Suppressor macrophage treated with lipopolysaccharide for 1 hour (primary cell): ENCODE results near the gene PROZ.
"Not testable (repeated sequence)": the region's sequence is repeated elsewhere in the genome, so short reads cannot be mapped to it uniquely, and the experiment has no call there.

Source experiments
- DNase-seq, 3 donors: peaks; one replicate each; pipeline ENCODE4 v3.0.0-alpha.2; 2020 to 2022

The PROZ gene

DNA sequence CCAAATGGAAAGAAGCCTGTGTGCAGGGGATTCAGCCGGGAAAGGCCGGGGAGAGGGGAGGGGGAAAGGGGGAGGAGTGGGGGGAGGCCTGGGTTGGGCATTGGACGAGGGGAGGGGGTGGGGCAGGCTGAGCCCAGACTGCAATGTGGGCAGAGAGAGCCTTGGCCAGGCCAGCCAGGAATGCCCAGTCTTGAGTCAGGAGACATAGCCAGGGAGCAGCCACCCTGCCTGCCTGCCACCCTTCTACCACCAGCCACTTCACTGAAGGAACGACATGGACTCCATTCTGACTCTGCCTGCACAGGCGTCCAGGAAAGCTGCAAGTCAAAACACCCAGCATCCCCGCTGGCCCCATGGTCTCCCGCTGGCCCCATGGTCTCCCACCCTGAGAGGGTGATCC lies 498 bp downstream of the PROZ start:
- no peak for DNase-seq

DNA sequence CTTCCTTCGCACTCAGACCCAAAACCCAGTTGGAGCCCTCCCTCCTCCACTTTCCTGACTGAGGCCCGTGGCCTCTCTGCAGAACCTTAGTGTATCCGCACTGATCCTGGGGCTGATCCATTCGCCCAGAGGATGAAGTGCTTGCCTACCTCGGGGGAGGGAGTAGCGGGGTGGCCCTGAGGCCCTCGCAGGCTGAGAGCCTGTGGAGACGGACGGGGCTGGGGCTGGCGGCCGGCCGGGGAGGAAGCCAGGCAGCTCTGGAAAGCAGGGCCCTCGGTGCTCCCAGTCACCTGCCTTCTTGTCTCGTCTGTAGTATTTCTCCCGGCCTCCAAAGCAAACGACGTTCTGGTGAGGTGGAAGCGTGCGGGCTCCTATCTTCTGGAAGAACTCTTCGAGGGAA lies 1.3 kb downstream of the PROZ start:
- no peak for DNase-seq

DNA sequence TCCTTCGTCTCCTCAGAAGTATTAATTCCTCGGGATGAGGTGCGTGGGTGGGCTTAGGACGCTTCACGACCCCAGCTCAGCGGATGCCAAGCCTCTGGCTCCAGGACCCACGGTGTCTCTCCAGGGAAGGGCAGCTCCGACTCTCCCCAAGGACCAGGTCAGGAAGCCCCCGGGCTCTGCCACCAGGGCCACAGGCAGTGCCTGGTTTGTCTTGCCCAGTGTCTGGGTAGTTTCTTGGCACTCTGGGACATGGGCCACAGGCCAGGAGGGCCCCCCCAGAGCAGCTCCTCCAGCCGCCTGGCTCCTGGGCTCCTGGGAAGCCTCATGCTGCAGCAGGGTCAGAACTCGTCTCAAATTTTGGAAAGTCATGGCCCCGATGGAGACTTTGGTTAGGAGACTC lies 2.5 kb downstream of the PROZ start:
- no peak for DNase-seq

DNA sequence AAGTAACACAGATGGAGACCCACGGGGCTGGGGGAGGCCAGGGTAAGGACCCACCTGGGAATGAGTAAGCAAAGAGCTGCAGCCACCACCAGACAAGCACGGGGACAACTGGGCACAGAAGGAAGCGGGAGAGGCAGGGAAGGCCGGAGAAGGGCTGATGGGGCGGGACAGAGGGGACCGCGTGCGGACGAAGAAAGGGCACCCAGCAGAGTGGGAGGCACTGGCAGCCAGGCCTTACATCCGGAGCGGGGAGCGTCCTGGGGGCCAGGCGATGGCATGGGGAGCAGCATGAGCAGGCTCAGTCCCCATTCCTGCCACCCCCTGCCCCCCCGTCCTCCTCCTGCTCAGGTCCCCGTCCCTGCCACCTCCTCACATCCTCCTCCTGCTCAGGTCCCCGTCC lies 3.0 kb downstream of the PROZ start:
- no peak for DNase-seq

DNA sequence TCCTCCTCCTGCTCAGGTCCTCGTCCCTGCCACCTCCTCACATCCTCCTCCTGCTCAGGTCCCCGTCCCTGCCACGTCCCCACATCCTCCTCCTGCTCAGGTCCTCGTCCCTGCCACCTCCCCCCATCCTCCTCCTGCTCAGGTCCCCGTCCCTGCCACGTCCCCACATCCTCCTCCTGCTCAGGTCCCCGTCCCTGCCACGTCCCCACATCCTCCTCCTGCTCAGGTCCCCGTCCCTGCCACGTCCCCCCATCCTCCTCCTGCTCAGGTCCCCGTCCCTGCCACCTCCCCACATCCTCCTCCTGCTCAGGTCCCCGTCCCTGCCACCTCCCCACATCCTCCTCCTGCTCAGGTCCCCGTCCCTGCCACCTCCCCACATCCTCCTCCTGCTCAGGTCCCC lies 3.5 kb downstream of the PROZ start:
- not testable (repeated sequence) for DNase-seq

DNA sequence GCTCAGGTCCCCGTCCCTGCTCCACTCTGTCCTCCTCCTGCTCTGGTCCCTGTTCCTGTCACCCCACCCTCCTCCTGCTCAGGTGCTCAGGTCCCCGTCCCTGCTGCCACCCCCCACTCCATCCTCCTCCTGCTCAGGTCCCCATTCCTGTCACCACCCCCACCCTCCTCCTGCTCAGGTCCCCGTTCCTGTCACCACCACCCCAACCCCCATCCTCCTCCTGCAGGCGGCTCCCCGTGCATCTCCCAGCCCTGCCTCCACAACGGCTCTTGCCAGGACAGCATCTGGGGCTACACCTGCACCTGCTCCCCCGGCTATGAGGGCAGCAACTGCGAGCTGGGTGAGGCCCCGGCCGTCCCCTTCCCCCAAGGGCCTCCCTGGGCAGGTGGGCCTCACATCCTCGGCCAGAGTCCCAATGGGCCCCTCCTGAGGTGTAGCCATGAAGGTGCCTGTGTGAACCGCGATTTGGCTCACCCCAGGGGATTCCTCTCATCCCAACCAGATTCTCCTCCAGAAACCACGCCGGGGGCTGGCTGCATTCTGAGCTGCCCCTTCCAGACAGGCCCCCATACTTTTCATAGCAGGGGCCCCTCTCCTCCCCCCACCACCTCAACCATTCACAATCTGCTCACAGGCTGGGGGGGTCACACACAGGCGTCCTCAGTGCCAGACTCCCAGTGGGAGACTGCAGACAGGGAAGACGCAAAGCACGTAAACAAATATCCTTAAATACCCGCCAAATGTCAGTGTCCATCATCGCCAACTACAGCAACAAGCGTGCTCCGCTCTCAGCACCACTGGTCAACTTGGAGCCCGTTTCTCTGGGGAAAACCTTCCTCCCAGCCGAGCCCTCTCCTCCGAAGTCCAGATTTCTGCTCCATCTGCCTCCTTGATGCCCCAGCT lies 4.6 kb downstream of the PROZ start:
- no peak for DNase-seq

DNA sequence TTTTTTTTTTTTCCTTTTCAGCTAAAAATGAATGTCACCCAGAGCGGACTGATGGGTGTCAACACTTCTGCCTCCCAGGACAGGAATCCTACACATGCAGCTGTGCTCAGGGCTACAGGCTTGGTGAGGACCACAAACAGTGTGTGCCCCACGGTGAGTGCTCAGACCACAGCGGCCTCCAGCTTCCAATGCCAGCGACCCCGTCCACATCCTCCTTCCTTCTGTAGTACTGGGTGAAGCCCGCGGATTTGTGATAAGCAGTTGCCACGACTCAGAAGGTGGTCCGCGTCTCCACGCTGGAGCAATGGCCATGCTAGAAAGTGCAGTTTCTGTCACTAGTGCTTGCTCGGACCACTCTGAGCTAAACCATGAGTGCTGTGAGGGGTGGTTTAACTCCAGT lies 6.0 kb downstream of the PROZ start:
- no peak for DNase-seq

DNA sequence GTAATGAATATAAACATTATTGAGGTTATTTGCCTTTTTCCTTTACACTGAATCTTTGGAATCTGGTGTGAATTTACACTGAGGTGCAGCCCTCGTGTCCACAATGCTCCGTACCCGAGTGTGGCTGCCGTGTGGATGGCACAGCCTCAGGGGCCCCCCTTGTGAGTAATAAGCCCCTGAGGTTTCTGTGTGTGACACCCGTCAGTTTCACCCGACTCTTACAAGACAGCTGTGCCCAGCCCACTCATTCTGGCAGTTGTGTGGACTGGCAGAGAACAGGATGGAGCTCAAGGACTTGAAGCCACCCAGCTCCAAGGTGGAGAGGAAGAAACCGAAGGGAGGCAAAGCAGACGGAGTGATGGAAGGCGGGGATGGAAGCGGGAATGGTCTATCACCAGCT lies 7.8 kb downstream of the PROZ start:
- no peak for DNase-seq

DNA sequence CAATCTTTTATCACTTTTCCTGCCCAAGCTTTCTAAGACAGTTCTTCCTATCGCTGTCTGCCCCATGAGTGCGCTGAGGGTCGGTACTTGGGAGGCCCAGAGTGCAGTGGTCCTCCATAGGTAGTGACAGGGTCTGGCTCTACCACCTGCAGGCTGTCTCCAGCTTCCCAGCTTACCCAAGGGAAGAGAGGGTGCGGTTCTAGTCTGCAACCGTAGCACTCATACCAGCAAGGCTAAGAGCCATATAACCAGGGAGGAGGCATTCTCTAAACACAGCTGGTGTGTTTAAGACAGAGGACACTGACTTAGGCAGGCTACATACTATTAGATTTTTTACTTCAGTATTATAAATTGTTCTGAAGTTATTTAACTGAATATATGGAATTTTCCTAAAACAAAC lies 8.2 kb downstream of the PROZ start:
- no peak for DNase-seq

DNA sequence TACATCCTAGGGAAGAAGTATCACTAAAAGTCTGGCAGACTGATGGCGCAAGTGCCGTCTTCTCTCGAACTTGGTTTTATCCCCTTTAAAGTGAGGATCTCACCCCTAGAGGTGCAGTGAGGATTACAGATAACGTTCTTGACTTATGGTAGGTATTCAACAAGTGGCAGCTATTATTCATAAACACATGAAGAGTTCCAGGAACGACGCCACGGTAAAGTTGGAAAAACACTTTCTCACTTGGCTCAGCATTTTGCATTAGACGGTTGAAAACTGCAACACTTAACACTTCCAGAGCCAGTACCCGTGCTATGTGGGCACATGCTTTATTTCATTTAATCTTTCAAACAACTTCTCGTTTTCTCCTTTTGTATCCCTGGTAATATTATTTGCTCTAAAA lies 8.7 kb downstream of the PROZ start:
- DNase-seq: no peak

DNA sequence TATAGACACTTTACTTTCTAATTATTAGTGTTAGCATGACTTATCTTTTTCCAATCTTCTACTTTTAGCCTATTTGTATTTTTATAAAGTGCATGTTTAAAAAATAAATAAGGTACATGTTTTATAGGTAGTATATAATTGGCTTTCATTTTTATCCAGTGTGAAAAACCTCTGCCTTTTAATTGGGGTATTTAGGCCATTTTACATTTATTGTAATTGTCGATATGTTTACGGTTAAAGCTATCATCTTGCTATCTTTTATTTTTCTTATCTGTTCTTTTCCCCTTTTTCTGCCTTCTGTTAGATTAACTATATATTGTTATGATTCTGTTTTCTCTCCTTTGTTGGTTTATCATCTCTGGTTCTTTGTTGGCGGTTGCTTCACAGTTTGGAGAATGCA lies 9.1 kb downstream of the PROZ start:
- no peak for DNase-seq

DNA sequence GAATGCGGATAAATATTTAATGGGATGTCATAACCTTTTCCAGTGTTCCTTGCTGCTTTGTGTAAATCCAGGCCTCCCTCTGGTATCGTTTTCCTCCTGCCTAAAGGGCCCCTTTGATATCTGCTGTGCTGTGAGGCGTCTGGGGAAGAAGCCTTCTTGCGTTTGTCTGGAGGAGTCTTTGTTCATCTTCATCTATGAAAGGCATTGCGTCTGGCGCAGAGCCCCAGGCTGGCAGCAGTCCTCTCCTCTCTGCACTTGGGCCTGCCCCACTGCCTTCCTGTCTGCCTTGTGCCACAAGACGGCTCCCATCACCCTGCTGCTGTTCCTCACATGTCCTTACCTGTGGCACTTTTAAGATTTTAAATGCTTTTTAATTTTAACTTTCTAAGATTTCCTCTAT lies 9.8 kb downstream of the PROZ start:
- no peak for DNase-seq

DNA sequence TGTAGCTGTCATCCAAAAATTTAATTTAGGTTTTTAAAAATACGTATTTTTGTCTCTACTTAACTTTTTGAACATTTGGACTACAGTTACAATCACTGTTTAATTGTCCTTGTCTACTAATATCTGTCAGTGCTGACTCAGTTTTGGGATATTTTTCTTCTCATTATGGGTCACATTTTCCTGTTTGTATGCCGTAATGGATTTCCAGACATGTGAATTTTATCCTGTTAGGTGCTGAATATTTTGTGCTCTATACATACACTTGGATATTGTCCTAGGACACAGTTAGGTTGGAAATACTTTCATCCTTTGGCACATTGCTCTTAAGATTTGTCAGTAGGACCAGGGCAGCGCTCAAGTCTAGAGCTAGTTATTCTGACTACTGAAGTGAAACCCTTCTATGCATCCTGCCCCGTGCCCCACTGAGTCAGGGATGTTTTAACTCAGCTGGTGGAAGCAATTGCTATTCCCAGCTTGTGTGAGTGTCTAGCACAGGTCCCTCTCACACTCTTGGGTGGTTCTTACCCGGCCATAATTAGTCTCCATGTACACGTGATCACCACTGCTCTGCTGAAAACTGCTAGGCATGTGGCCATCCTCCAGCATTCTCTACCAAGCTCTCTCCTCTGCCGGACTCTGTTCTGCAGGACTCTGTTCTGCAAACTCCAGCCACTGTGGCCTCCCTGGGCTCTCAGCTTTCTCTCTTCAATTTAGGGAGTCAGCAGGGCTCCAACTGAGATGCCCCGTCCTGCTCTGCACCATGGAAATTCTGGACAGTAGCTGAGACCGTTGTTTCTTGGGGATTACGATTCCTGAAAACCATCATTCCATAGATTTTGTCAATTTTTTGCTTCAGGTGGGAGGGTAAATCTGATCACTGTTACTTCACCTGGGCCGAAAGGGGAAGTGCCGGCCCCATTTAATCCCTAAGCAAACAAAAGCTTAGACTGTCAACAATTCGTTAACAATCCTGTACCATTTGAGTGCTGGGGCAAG lies 11.1 kb downstream of the PROZ start:
- DNase-seq: no peak

DNA sequence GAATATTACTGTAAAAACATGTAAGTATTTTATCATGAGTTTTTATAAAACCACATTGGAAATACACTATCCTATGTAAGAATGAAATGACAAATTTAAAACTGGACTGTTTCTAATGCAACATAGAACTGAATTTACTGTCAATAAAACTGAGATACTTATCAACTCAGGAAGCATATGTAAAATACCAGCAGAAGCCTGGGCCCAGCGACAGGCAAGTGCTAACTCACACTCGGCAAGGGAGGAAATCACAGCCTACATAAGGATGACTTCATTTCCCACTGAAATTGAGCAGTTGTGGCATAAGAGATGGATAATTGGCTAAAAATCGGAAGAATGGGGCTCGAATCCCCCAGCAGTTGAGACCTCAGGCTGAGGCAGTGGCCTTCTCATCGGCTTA lies 12.1 kb downstream of the PROZ start:
- peak; percentile 43 to 50 (median 46) for DNase-seq

DNA sequence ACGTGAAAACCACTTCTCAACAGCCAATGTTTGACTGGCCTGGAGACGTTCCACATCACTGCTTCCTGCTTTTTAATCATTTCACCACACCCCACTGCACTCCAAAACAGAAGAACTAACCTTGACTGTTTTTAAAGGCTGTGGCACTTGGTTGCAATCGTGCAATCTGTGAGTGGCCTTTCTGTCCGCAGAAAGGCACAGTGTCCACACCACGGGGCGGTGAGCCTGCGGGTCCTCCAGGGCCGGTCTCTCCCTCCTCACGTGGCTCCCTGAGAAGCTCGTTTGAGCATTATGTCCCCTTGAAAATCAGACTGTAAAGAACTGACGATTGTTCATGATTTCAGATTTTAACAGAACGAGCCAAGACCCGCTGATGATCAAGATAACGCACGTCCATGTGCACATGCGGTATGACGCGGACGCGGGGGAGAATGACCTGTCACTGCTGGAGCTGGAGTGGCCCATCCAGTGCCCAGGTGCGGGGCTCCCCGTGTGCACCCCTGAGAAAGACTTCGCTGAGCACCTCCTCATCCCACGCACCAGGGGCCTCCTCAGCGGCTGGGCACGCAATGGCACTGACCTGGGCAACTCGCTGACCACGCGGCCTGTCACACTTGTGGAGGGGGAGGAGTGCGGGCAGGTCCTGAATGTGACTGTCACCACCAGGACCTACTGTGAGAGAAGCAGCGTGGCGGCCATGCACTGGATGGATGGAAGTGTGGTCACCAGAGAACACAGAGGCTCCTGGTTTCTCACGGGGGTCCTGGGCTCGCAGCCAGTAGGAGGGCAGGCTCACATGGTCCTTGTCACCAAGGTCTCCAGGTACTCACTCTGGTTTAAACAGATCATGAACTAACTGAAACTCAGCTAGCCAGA lies 13.0 kb downstream of the PROZ start:
- no peak for DNase-seq

DNA sequence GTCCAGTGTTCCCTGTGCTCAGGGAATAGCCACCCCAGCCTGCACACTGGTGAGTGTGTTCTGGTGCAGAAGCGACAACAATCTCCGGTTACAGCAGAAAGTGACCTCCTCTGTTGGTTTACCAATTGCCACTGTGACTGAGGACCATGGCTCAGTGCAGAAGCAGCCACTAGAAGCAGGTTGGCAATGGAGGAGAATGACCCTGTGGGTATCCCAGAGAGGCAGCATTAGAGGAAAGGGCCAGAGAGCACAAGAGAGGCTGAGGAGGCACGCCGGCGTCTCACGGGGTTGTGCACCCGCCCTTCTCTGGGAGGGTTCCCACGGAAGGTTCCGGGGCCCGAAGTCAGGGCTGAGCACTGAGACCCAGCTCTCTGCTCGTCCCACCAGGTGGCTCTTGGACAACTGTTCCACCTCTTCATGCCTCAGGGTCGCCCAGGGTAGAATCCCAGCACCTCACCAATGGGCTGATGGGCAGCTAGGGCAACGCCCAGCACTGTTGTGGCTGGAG lies 14.0 kb downstream of the PROZ start:
- no peak for DNase-seq

DNA sequence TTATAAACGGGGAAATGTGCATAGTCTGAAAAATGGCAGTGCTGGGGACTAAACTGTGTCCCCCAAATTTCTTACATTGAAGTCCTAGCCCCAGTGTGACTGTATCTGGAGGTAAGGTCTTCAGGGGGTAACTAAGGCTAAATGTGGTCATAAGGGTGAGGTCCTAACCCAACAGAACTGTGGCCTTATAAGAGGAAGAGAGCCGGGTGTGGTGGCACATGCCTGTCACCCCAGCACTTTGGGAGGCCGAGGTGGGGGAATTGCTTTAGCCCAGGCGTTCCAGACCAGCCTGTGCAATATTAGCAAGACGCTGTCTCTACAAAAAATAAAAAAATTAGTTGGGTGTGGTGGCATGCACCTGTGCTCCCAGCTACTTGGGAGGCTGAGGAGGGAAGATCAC lies 17.8 kb downstream of the PROZ start:
- DNase-seq: peak; percentile 82 to 87 (median 85)

DNA sequence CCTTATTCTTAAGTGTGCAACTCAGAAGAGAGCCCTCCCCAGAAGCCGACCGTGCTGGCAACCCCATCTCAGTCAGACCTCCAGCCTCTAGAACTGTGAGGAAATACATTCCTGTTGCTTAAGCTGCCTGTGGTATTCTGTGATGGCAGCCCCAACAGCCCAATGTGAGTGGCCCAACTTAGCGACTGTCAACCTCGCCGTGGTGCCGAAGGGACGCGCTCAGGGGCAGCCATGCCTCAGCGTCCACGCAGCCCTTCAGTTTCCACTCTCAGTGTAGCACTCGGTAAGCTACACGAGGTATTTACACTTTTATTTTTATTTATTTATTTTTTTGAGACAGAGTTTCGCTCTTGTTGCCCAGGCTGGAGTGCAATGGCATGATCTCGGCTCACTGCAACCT lies 18.4 kb downstream of the PROZ start:
- DNase-seq: no peak

DNA sequence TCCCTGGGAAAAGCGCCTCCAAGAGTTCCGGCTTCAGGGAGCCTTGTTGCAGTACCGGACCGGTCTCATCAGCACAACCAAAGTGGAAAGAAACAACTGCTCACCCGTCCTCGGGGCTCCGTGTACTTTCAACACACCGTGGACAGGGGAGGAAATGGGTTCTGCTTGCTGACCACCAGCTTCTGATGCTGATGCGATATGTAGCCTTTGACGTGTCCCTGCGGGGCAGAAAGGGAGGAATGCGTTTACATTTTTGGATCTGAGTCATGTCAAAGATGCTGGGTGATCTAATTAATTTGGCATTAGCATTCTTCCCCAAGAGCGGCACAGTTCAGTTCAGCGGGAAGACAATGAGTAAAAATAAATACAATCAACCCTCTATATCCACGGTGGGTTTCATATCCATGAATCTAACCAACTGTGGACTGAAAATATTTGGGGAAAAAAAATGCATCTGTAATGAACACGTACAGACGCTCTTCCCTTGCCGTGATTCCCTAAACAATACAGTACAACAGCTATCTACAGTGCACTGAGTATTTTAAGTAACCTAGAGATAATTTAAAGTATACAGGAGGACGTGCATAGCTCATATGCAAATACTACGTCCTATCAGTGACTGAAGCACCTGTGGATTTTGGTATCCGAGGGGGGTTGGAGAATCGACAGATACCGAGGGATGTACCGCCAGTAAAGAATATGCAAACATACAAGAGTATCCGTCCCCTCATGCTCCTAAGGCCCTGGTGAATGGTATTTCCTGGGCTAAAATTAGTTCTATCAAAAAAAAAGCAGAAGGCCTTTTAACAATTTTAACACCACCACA lies 19.8 kb downstream of the PROZ start:
- DNase-seq: no peak

DNA sequence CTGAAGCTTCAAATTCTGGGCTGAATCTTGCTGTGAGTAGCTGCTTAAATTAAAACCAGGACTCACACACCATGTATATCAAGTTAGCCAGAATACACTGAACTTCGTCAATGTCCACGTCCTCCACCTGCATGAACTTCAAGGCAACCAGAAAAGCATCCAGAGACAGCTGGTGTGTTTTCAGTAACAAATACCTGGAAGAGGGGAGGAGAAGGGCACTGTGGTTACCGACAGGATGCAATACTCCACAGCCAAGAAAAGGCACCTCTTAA lies 20.4 kb downstream of the PROZ start:
- DNase-seq: no peak

DNA sequence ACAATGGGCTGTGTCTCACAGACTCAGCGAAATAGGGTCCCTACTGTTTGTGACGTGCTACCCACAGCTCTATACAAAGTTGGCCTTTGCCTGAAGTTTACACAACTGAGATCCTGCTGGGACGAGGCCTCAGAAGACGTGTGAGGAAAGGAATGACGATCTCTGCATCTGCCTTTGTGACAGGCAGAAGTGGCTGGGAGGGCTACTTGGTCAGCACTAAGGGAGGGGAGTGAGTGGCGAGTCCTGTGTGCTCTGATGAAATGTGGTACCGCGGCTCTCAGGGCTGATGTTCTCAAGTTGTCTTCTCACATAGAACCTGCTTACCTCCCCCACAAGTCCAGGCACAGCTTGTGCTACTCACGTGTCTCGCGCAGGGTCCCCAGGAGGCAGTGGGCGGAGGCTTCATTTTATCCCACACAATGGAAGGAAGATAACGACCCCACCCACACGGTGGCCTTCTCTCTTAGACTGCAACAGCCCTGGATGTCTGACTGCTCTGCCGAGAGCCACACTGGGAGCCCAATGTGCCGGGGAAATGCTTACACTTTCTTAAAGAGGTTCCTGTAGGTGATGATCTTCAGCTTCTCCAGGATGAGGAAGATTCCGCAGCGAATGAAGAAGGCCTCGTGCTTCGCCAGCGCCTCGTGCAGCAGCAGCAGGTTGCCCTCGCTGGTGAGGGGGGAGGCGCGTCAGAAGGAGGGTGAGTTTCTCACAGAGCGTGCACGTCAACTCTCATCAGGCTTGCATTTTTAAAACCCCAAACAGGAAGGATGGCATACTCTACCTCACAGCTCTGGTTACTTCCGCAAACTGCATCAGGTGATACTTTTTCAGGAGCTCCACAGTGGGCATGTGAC lies 21.2 kb downstream of the PROZ start:
- DNase-seq: no peak
